Right atrium auricular region (tissue), 2 donors: ENCODE results near the gene KIF3A. TPM values are rescaled to one million over a fixed set of nuclear protein-coding genes. Genes with fewer than 3 reads are reported as not detected.

ENCODE experiments used
- DNase-seq: peaks from one replicate; pipeline ENCODE4 v3.0.0-alpha.2; 2019; ENCODE audit warnings: low spot score
- H3K27ac ChIP-seq, 2 donors: fragments of 200-600 bp; sonication (generic); 1 replicate in 1 of 2; 2 replicates in 1 of 2; pipeline ENCODE4 v1.5.1; 2016 to 2019
- H3K27me3 ChIP-seq, 2 donors: fragments of 200-600 bp; sonication (generic); one replicate each; pipeline versions ENCODE4 v1.5.1 to v1.6.0; 2017 to 2019
- H3K36me3 ChIP-seq: fragments of 200-600 bp; sonication (generic); one replicate; pipeline ENCODE4 v1.5.1; 2016
- H3K4me1 ChIP-seq, 2 donors: fragments of 200-600 bp; sonication (generic); one replicate each; pipeline versions ENCODE4 v1.5.1 to v1.6.0; 2017 to 2019
- H3K4me3 ChIP-seq, 2 donors: fragments of 200-600 bp; sonication (generic); 1 replicate in 1 of 2; 2 replicates in 1 of 2; pipeline ENCODE4 v1.5.1; 2017 to 2019; ENCODE audit warnings: mild to moderate bottlenecking in 1 of 2, moderate library complexity in 1 of 2
- H3K9me3 ChIP-seq, 2 donors: fragments of 200-600 bp; sonication (generic); one replicate each; pipeline ENCODE4 v1.5.1; 2019
- total RNA-seq, 2 donors: library from RNA; depleted of rRNA; stranded (reverse); fragments of >200 nt; gene quantifications; one replicate each; pipeline ENCODE4 v1.1.0, GENCODE V29; 2016
- TF ChIP-seq, protein P1 (sequence below), 2 donors: fragments of 200-600 bp; sonication (generic); IDR thresholded peaks; one replicate each; pipeline ENCODE4 v1.5.1; 2019; ENCODE audit warnings: antibody characterized with exemption in 2 of 2

KIF3A gene
- total RNA-seq, 2 donors from 2014 or later, result 5.6 to 7.2 TPM

DNA sequence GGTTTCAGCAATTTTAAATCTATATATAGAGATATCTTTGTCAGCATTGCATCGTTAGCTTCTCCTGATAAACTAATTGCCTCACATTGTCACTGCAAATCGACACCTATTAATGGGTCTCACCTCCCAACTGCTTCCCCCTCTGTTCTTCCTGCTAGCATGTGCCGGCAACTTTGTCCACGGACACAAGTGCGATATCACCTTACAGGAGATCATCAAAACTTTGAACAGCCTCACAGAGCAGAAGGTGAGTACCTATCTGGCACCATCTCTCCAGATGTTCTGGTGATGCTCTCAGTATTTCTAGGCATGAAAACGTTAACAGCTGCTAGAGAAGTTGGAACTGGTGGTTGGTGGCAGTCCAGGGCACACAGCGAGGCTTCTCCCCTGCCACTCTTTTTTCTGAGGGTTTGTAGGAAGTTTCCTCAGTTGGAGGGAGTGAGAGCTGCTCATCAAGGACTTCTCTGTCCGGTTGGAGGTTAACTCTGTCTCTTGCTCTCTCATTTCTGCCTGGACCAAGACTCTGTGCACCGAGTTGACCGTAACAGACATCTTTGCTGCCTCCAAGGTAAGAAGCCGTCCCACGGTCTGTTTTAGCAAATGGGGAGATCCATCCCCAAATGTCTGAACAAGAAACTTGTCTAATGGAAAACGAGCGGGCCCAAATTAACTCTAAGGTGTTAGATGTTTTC lies 63.3 kb downstream of the KIF3A start, which contains the start of gene IL4:
IL4 (plus strand) TSS at position 51 of the 692 bp plus-strand sequence; CDS start at position 113, 62 bp downstream.
- TF ChIP-seq, protein P1, sequence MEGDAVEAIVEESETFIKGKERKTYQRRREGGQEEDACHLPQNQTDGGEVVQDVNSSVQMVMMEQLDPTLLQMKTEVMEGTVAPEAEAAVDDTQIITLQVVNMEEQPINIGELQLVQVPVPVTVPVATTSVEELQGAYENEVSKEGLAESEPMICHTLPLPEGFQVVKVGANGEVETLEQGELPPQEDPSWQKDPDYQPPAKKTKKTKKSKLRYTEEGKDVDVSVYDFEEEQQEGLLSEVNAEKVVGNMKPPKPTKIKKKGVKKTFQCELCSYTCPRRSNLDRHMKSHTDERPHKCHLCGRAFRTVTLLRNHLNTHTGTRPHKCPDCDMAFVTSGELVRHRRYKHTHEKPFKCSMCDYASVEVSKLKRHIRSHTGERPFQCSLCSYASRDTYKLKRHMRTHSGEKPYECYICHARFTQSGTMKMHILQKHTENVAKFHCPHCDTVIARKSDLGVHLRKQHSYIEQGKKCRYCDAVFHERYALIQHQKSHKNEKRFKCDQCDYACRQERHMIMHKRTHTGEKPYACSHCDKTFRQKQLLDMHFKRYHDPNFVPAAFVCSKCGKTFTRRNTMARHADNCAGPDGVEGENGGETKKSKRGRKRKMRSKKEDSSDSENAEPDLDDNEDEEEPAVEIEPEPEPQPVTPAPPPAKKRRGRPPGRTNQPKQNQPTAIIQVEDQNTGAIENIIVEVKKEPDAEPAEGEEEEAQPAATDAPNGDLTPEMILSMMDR (IDR thresholded peaks at IDR 0.05), result no peak
- H3K4me1 ChIP-seq, result peaks cover 0 to 3% of the 10 kb centered on the region in 2 donors
- no peaks in the 10 kb centered on the region for H3K9me3 ChIP-seq
- H3K4me3 ChIP-seq, result no peak within 1 kb of the TSS
- peak within 1 kb of the TSS in 1 of 2 donors; percentile 8 for H3K27ac ChIP-seq
- H3K36me3 ChIP-seq, result no peaks in the 10 kb centered on the region
- DNase-seq, result peak; percentile 38
- H3K27me3 ChIP-seq, result no peaks in the 10 kb centered on the region

DNA sequence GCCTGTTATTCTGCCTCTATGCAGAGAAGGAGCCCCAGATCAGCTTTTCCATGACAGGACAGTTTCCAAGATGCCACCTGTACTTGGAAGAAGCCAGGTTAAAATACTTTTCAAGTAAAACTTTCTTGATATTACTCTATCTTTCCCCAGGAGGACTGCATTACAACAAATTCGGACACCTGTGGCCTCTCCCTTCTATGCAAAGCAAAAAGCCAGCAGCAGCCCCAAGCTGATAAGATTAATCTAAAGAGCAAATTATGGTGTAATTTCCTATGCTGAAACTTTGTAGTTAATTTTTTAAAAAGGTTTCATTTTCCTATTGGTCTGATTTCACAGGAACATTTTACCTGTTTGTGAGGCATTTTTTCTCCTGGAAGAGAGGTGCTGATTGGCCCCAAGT lies 63.9 kb downstream of the KIF3A start:
- Histone ChIP-seq H3K4me3 (no peak overlapping the region), H3K4me1 (peaks cover 0 to 3% of the 10 kb centered on the region in 2 donors), H3K27ac (no peak overlapping the region), H3K36me3 (no peaks in the 10 kb centered on the region), H3K9me3 (no peaks in the 10 kb centered on the region), H3K27me3 (no peaks in the 10 kb centered on the region)
- peak; percentile 5 for DNase-seq
- TF ChIP-seq, protein P1 (IDR thresholded peaks at IDR 0.05), result no peak

DNA sequence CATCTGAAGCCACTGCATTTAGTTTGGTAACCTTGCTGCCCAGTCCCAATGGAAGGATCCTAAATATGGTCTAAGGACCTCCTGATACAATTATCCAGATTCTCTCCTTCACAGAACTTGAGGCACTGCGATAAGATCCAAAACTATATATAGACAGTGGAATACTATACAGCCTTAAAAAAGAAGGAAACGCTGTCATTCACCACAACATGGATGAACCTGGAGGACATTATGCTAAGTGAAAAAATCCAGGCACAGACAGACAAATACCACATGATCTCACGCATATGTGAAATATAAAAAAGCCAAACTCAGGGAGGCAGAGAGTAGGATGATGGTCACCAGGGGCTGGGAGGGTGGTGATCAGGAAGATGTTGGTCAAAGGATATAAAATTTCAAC lies 66.3 kb downstream of the KIF3A start:
- Histone ChIP-seq H3K36me3 (no peaks in the 10 kb centered on the region), H3K4me1 (peaks cover 0 to 3% of the 10 kb centered on the region in 2 donors), H3K9me3 (no peaks in the 10 kb centered on the region), H3K4me3 (no peak overlapping the region), H3K27me3 (no peaks in the 10 kb centered on the region), H3K27ac (no peak overlapping the region)
- TF ChIP-seq, protein P1 (IDR thresholded peaks at IDR 0.05), result no peak
- DNase-seq, result no peak

DNA sequence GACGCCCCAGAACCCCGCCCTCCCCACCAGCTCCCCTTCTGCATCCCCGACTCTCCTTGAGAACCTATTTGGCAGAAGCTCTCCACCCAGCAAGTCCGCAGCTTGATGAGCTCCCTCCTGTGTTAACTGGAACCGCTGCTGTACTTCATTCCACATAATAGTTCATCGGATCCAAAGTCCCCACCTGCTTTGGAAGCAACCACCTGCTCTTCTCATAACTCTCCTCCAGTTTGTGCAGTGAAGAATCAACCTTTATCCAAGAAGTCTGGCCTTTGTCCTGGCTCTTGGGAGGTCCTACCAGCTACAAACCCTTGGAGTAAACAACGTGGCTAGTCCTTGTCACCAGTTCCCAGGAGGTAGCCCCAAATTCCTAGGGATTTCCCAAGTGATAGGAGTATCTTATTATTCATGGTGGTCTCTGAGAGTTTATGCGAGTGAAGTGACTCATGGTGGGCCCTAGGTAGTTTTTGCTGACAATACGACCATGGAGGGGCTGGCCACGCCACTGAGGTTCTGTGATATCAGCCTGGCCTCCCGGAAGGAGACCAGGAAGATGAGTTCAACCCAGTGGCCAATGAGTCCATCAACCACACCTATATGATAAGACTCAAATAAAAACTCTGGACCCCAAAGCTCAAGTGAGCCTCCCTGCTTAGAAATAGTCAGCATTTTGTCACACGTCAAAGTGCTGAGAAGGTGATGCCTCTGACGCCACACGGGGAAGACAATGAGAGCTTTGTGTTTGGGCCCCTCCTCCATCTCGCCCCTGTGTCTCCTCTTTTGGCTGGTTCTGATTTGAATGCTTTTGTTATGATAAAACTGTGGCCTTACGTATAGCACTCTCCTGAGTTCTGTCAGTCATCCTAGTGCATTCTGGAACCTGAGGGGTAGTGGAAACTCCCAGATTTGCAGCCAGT lies 67.1 kb downstream of the KIF3A start:
- Histone ChIP-seq H3K4me3 (no peak overlapping the region), H3K27me3 (no peaks in the 10 kb centered on the region), H3K9me3 (no peaks in the 10 kb centered on the region), H3K36me3 (no peaks in the 10 kb centered on the region), H3K27ac (no peak overlapping the region), H3K4me1 (peaks cover 0 to 3% of the 10 kb centered on the region in 2 donors)
- TF ChIP-seq, protein P1 (IDR thresholded peaks at IDR 0.05), result no peak
- no peak for DNase-seq

DNA sequence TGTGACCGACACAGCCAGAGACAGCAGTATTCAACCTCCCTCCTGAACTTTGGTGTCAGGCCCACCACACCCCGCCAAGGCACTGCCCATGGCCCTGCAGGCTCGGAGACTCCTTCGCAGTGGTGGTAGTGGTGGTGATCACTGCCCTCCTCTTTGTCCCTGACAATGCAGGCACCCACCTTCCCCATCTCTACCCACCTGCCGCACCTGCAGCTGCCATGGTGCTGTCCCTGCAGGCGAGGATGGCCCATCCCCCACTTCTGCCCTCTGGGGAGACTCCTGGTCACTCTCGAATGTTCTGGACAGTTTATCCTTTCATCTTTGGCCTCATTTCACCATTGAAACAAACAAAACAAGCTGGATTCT lies 67.9 kb downstream of the KIF3A start:
- no peaks in the 10 kb centered on the region for H3K36me3 ChIP-seq
- no peak overlapping the region for H3K4me3 ChIP-seq
- no peak for DNase-seq
- H3K9me3 ChIP-seq, result no peaks in the 10 kb centered on the region
- H3K4me1 ChIP-seq, result no peaks in the 10 kb centered on the region
- H3K27me3 ChIP-seq, result no peaks in the 10 kb centered on the region
- TF ChIP-seq, protein P1 (IDR thresholded peaks at IDR 0.05), result no peak
- no peak overlapping the region for H3K27ac ChIP-seq
